Occipital lobe (tissue), 3 donors: ENCODE data around the gene MAZ. TPM values are rescaled to one million over a fixed set of nuclear protein-coding genes. Genes with fewer than 3 reads are reported as not detected.

Source experiments
- DNase-seq: peaks from one replicate; lab custom pipeline; 2025; lab: John Stamatoyannopoulos, UW
- small RNA-seq: library from RNA; depleted of rRNA; stranded (forward); fragments of <200 nt; gene quantifications from one replicate; pipeline ENCODE3, GENCODE V24; 2014
- total RNA-seq: library from RNA; depleted of rRNA; stranded (reverse); fragments of >200 nt; gene quantifications from one replicate; pipeline ENCODE4 v1.2.3, GENCODE V29; 2014

Gene MAZ
- total RNA-seq, 1 donor from 2014 or later: 271 TPM

GRCh38 chr16:29852654-29853053, 46.3 kb downstream of the MAZ start:
- no peak for DNase-seq

GRCh38 chr16:29854520-29855100, 48.3 kb downstream of the MAZ start:
- DNase-seq: no peak

- no peak for DNase-seq
These were observed 50.9 kb downstream of the MAZ start for GRCh38 chr16:29857133-29857760.

DNA sequence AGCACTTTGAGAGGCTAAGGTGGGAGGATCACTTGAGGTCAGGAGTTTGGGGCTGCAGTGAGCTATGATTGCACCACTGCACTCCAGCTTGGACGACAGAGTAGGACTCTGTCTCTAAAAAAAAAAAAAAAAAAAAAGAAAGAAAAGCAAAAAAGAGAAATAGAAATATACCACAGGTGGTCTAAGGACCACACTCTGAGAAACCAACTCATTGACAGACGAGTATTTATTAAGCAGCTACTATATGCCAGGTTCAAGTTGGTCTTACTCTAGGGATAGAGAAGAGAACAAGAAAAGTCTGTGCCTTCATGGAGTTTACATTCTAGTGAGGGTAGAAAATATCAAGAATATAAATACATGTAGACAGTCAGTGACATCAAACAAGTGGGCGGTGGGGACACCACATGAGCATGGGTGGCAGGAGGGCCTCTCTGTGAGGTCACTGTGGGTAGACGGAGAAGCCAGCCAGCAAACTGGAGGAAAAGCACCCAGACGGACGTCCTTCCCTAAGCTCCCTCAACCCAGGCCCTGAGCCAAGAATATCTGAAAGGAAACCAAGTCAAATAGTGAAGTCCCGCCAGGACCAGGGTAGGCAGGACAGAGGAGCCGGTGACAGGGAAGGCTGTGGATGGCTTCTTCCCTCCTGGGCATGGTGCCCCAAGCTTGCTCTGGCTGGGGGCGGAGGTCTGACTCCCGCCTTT, 52.0 kb downstream of the MAZ start:
- DNase-seq: no peak

- no peak for DNase-seq
These were observed 52.6 kb downstream of the MAZ start for GRCh38 chr16:29858974-29859373.

GRCh38 chr16:29860218-29860617, 53.9 kb downstream of the MAZ start:
- no peak for DNase-seq

Small RNA genes lying within 50 kb of the gene (small RNA-seq; reads per million reads assigned to genes)
- gene AC009133.6 (not detected), gene AC120114.4 (not detected)

Other genes with a start within 250 kb of the MAZ start
- 0.16 TPM for gene SPN, start 143.3 kb upstream of the MAZ start, total RNA-seq
- gene QPRT, start 127.3 kb upstream of the MAZ start, total RNA-seq: 4.4 TPM
- 0.31 TPM for gene C16orf54, start 60.5 kb upstream of the MAZ start, total RNA-seq
- gene ZG16, start 28.3 kb upstream of the MAZ start, total RNA-seq: not detected
- 35.7 TPM for gene KIF22, start 15.8 kb upstream of the MAZ start, total RNA-seq
- gene PRRT2, start 5.7 kb downstream of the MAZ start, total RNA-seq: 20.6 TPM
- 10.8 TPM for gene PAGR1, start 9.6 kb downstream of the MAZ start, total RNA-seq
- gene MVP, start 13.9 kb downstream of the MAZ start, total RNA-seq: 6.1 TPM
- gene CDIPT, start 56.7 kb downstream of the MAZ start, total RNA-seq: 47.1 TPM
- gene SEZ6L2, start 93.0 kb downstream of the MAZ start, total RNA-seq: 32.1 TPM
- gene ASPHD1, start 94.0 kb downstream of the MAZ start, total RNA-seq: 17.2 TPM
- gene KCTD13, start 119.7 kb downstream of the MAZ start, total RNA-seq: 15.6 TPM
- gene TMEM219, start 155.6 kb downstream of the MAZ start, total RNA-seq: 22.5 TPM
- gene TAOK2, start 167.3 kb downstream of the MAZ start, total RNA-seq: 49.8 TPM
- 13.1 TPM for gene HIRIP3, start 189.1 kb downstream of the MAZ start, total RNA-seq
- gene INO80E, start 189.7 kb downstream of the MAZ start, total RNA-seq: 27.8 TPM
- gene DOC2A, start 204.5 kb downstream of the MAZ start, total RNA-seq: 10.5 TPM
- gene C16orf92, start 216.7 kb downstream of the MAZ start, total RNA-seq: not detected
- 12.5 TPM for gene TLCD3B, start 224.7 kb downstream of the MAZ start, total RNA-seq